ENCODE results near the gene ARPC4. TPM values are rescaled to one million over a fixed set of nuclear protein-coding genes. Genes with fewer than 3 reads are reported as not detected.
A peak's percentile ranks its signal among the peaks of the same experiment; 100 is the strongest.

ARPC4 gene
- total RNA-seq, 6 experiments from 2014 or later, result 42.0 to 80.3 (median 57.3) TPM

GRCh38 chr3:9761919-9762318, 31.0 kb upstream of the ARPC4 start:
- ATAC-seq (no peak), DNase-seq (no peak)
- H3K36me3 ChIP-seq, result peaks cover 0 to 35% (median 14%) of the 10 kb centered on the region in 4 donors
- no peak for TF ChIP-seq POLR2A (IDR thresholded peaks at IDR 0.05)
- TF ChIP-seq CTCF (IDR thresholded peaks at IDR 0.05), result no peak
- no peak overlapping the region for H3K27ac ChIP-seq
- intact Hi-C loops (cut with DNase I), result no loop called here
- H3K4me3 ChIP-seq, result no peak overlapping the region
- 93% methylated on average over 5 of the region's 5 CpGs for WGBS (ENCODE audit: insufficient coverage, low coverage, low lambda C conversion rate, missing lambda C conversion rate)
- H3K27me3 ChIP-seq, result no peaks in the 10 kb centered on the region
- H3K9me3 ChIP-seq, result no peaks in the 10 kb centered on the region
- no peaks in the 10 kb centered on the region for H3K4me1 ChIP-seq

DNA sequence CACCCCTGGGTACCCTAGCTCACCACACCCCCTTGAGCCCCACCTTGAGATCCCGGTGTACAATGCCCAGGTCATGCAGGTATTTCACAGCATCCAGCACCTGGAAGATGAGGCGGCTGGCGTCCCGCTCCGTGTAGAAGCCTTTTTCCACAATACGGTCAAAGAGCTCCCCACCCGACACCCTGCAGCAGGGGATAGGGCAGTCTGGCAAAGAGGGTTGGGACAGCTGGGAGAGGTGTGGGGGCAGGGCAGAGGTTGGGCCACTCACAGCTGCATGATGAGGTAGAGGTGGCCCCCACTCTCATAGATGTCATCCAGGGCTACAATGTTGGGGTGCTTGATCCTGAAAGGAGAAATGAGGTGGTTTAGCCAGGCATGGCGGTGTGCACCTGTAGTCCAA, 30.0 kb upstream of the ARPC4 start:
- peaks cover 0 to 25% (median 8%) of the 10 kb centered on the region in 4 donors for H3K36me3 ChIP-seq
- TF ChIP-seq POLR2A (IDR thresholded peaks at IDR 0.05) (no peak), CTCF (IDR thresholded peaks at IDR 0.05) (no peak)
- no peak for DNase-seq

DNA sequence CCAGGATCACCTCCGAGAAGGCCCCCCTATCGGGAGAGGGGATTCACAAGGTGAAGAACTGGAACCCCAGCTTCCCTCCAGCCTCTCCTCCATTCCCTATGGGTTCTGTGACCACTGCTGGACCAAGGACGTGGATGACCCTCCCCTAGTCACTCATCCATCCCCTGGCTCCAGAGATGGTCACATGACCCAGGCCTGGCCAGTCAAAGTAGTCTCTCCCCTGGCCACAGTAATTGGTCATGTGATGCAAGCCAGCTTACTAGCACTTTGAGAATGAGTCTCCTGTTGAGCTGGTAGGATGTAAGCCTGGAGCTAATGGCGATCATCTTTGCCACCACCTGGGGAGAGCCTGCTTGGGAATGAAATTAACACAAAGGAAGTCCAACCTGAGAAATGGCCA, 27.0 kb upstream of the ARPC4 start:
- intact Hi-C loops (cut with DNase I), result no loop called here
- peaks cover 0 to 9% (median 4%) of the 10 kb centered on the region in 4 donors for H3K36me3 ChIP-seq
- no peaks in the 10 kb centered on the region for H3K27me3 ChIP-seq
- TF ChIP-seq CTCF (IDR thresholded peaks at IDR 0.05) (no peak), POLR2A (IDR thresholded peaks at IDR 0.05) (no peak)
- DNase-seq (no peak), ATAC-seq (no peak)
- no peak overlapping the region for H3K4me3 ChIP-seq
- WGBS (ENCODE audit: insufficient coverage, low coverage, low lambda C conversion rate, missing lambda C conversion rate), result 87% methylated on average over 3 of the region's 4 CpGs
- H3K27ac ChIP-seq, result no peak overlapping the region
- H3K4me1 ChIP-seq, result peaks cover 0 to 11% (median 1%) of the 10 kb centered on the region in 4 donors
- H3K9me3 ChIP-seq, result no peaks in the 10 kb centered on the region

More for the DNA sequence above, 30.0 kb upstream of the ARPC4 start:
- Histone ChIP-seq H3K27ac (no peak overlapping the region), H3K4me1 (no peaks in the 10 kb centered on the region), H3K27me3 (no peaks in the 10 kb centered on the region), H3K4me3 (no peak overlapping the region), H3K9me3 (no peaks in the 10 kb centered on the region)
- peak in 1 of 4 donors; percentile 2 for ATAC-seq
- intact Hi-C loops (cut with DNase I), result no loop called here
- WGBS (ENCODE audit: insufficient coverage, low coverage, low lambda C conversion rate, missing lambda C conversion rate), result 100% methylated on average over 2 of the region's 8 CpGs

DNA sequence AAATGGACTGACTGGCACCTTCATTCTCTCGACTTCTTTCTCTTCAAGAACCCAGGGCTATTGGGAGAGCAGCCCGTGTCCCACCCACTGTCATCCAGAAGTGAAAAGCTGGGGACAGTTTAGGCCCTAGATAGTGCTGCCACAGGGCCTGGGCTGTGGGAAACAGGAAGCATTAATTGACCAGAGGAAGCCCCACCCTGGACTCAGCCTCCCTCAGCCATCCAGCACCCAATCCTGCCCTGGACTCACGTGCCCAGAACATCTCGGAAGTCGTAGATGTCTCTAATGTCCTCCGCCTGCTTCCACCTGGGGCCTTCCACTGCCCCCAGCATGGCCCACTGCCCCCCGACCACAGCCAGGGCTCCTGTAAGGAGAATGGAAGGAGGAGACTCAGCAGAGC, 25.5 kb upstream of the ARPC4 start:
- TF ChIP-seq POLR2A (IDR thresholded peaks at IDR 0.05) (no peak), CTCF (IDR thresholded peaks at IDR 0.05) (no peak)
- Histone ChIP-seq H3K27me3 (no peaks in the 10 kb centered on the region), H3K9me3 (no peaks in the 10 kb centered on the region), H3K4me1 (peaks cover 0 to 18% (median 4%) of the 10 kb centered on the region in 4 donors), H3K27ac (no peak overlapping the region), H3K4me3 (no peak overlapping the region), H3K36me3 (peaks cover 0 to 9% (median 4%) of the 10 kb centered on the region in 4 donors)
- no peak for DNase-seq
- intact Hi-C loops (cut with DNase I), result no loop called here
- ATAC-seq, result peak in 1 of 4 donors; percentile 2
- WGBS (ENCODE audit: insufficient coverage, low coverage, low lambda C conversion rate, missing lambda C conversion rate), result 67% methylated on average over 1 of the region's 7 CpGs
